ENCODE results near the gene STARD4.

STARD4 gene

DNA sequence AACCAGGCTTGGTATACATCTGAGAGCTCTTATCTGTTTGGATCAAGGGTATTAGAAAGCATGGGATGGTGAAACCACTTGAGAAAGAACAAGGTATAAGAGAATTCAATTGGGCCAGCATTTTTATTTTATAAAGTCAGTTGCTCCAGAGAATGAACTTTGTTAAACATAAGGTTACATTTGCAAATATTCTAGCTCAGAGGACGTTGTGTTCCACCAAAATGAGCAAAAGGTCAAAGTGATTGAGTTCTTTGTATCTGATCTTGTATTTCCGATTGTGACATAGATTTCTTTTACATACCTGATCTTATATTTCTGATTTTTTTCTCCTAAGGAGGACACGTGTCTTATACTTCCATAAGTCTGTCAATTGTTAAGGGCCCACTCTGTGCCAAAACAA is 8.6 kb upstream of the STARD4 start:
- DNase-seq (ENCODE audit: low read depth), result no peak

DNA sequence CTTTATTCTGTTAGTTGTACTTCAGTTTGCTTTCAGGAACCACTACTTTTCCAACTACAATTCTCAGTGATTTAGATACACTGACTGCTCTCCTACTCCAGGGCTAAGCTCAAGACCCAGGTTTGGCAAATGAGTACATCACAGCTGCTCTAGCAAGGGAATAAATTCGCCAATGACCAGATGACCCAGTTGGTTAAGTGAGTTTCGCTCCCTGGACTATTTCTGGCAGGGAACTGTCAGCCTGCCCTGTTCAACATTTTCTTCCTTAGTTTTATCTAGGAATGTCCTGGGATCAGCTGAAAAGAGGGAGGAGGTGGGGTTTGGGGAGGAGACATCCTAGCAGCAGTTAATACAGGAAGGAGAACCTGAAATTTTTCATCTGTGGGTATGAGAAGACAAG is 6.4 kb upstream of the STARD4 start:
- DNase-seq (ENCODE audit: low read depth), result no peak

DNA sequence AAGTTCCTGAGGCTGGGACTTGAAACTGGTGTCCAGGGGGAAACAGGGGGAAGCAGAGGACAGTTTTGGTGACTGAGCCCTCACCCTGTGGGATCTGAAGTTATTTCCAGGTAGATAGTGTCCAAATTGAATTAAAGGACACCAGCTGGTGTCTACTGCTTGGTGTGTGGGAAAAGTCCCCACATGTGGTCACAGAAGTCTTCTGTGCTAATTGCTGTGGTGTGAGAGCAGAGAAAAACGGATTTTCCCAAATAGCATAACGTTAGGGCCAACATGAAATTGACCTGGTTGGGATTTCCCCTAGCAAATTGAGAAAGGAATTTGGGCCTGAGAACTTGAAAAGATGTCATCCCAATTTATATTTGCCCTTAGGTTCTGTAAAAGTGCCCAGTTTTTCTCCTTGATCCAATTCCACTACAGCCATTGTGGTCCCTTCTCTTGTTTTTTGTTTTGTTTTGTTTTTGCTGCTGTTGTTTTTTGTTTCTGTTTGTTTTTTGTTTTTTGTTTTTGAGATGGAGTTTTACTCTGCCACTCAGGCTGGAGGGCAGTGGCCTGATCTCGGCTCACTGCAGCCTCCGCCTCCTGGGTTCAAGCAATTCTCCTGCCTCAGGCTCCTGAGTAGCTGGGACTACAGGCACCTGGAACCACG is 5.6 kb upstream of the STARD4 start:
- no peak for DNase-seq (ENCODE audit: low read depth)

DNA sequence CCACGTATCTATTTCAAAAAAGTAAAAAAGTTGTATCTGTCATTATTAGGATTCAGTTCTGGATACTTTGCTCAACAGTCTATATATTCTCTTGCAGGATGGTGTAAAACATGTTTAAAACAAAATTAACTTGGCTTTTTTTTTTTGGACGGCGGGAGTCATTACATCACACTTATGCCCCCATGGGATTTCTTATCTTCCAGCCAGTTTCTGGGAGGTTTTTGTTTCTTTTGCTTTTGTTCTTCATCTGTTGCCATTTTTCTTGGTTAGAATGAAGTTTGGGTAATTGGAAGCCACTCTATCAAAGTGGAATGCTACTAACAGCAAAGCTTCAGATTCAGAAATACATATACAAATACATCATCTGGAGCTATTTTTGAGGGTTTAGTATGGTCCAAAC is 1.8 kb upstream of the STARD4 start:
- DNase-seq (ENCODE audit: low read depth), result no peak

DNA sequence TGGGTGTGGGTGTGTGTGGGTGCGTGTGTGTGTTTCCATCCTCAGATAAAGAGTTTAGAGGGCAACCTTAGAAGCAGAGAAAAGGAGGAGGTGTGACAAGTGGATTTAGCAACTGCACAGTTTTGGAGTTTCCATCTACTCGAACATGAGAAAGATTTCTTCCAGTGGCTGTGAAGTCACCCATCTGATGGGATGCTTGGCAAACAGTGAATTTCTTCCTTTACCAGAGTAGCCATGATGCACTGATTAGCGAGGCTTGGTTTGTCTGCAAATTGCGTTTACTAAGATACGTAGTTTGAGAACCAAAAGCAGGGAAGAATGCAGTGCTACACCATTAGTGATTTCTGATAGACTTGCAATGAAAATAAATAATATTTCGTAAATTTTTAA is 791 bp upstream of the STARD4 start:
- no peak for DNase-seq (ENCODE audit: low read depth)

DNA sequence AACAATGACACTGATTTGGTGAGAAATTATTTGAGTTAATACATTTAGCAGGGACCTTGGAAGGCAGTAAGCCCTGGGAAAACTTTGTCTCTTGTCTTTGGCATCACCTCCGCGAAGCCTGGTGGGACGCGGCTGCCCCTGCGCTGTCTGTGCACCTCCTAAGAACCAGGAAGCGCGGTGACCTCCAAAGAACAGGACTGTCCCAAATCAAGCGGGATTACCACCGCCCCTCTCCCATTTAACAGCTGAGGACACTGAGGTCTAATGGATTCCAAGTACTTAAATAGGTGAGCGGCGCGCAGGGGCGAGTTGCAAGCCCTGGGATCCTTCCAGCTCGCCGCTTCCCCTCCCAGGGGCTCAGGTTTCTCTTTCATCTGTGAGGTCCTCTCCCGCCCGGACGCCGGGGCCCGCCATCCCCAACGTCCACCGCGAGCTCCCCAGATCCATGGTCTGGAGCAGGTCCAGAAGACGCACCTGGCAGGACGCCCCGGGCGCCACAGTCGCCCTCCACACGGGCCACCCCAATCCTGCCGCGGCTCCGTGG is 432 bp downstream of the STARD4 start:
- no peak for DNase-seq (ENCODE audit: low read depth)

DNA sequence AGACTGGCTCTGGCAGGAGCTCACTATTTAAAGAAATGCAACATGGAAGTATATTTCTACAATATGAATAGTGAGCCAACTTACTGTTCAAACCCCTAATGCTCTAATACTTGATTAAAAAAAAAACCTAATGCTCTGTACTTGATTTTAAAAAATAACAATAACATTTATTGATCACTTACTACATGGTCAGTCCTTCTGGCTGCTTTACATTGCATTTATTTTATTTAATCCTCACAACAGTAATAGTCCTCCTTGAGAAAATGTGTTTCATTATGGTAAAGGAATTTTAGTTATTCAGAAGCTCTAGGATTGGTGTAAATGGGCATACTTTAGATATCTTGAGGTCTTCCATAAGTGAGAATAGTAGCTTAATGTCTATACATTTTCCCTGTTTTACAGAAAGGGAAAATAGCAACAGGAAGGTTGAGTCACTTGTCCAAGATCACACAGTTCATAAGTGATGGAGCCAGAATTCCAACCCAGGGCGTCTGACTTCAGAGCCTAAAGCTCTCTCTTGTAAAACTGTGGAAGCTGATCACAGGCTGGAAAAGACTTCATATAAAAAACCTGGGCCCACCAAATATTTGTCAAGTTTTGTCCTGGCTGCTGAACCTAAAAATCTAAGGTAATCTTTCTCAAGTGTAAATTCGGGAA is 1.0 kb downstream of the STARD4 start:
- DNase-seq (ENCODE audit: low read depth), result no peak

DNA sequence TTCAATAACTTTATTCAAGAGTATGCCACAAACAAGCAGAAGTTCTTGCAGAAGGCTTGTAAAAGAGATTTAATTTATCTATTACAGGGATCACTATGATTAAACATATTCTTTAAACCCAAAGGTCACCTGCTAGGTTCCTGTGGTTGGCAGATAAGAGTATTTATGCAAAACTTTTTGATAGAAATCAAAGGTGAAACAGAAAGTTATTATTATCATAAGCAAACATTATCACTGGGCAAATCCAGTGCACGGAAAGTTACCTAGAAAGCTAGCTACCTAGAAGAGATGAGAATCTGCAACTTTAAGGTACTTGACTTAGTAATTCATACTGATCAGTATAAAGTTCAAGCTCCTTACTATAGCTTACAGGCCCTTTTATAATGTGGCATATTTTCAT is 3.2 kb downstream of the STARD4 start:
- no peak for DNase-seq (ENCODE audit: low read depth)

DNA sequence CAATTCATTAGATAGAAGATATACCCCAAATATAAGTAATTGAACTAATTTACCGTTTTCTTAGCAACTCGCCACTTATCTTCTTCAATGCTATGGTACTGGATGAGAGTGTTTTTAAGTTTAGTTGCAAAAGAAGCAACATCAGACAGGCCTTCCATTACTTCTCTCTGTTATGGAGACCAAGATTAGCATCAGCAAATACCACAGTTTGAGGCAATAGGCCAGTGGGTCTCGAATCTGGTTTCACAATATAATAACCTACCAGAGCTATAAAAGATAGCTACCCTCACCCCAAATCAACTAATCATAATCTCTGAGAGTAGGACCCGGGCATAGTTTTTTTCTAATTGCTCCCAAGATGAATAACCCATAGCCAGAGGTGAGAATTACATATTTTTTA is 5.1 kb downstream of the STARD4 start:
- DNase-seq (ENCODE audit: low read depth), result no peak

DNA sequence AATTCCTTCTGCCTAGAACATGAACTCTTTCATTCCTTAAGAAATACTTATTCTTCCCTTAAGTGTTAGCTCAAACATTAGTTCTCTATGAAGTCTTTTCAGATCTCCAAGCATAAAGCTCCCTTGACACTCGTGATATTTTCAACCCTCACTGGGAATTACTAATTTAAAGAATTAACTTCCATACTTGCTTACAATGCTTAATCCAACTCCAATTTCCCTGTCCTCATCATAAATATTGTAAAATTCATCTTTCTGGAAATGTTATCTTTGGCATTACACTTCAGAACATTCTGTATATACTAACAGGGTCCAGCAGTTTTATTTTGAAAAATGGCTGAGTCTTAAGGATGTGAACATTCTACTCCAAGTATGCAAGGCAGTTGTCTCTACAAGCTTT is 7.2 kb downstream of the STARD4 start:
- no peak for DNase-seq (ENCODE audit: low read depth)

DNA sequence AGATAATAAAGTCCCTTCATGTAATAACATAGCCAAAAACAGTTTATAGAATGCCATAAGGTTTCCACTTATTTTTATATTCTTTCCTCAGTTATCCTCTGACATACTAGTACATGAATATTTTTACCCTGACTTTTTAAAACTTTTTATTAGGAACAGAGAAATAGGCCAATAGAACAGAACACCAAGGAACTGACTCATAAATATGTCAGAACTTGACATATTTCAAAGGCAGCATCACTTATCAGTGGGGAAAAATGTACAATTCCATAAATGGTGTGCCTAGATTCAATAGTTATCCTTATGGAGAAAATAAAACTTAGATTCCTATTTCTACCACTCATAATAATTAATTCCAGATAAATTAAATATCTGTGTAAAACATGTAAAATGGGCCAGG is 9.4 kb downstream of the STARD4 start:
- no peak for DNase-seq (ENCODE audit: low read depth)

DNA sequence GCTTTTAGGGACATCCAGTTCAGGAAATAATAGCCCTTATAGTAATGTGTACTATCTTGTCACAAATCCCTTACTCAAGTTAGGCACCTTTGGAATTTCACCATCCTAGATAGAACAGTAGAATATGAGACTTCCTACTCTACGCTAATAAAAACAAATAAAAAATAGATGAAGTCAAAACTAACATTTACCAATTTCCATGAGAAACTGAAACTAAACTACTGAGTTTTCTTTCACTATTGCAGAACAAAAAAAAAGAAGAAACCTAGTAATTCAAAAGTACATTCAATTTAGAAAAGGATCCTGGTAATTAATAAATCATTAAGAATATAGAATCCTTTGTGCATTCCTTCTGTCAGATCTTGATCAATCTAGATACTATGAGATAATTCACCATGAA is 14.0 kb downstream of the STARD4 start:
- no peak for DNase-seq (ENCODE audit: low read depth)

DNA sequence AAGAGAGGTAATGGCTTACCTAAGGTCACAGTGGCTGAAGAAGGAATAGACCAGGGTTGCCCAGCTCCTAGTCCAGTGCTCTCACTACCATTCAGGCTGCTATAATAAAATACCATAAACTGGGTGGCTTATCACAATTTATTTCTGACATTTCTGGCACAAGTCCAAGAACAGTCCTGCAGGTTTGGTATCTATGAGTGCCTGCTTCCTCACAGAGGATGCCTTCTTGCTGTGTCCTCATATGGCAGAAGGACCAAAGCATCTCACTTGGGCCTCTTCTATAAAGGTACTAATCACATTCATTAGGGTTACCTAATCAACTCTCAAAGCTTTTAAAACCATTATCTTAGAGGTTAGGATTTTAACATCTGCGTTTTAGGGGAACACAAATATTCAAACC is 17.2 kb downstream of the STARD4 start:
- no peak for DNase-seq (ENCODE audit: low read depth)

DNA sequence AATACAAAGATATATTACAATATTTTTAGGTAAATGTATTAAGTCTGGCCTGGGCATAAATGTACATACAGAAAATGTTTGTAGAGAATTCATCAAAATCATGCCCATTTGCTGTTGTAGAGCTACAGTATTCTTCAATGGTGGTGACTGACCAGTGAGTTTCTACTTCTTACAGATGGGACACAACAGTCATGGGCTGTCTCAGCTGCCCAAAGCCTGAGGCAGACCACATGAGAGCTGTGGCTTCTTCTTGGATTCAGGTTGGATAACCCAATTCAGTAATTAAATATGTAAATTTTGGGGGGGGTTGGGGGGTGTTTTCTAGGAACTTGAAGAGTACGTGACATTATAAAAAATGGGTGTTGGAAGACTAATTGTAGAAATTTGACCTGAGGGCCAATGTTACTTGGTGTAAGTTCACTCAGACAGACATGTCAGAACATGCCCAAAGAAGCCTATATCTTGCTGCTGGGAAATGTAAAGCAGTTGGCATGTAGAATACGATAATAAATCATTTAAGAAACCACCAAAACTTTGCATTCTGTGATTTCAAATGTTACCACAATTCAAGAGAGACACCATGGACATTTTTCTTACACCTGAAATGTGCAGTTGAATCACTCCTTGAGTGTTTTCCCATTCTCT is 17.9 kb downstream of the STARD4 start:
- no peak for DNase-seq (ENCODE audit: low read depth)

DNA sequence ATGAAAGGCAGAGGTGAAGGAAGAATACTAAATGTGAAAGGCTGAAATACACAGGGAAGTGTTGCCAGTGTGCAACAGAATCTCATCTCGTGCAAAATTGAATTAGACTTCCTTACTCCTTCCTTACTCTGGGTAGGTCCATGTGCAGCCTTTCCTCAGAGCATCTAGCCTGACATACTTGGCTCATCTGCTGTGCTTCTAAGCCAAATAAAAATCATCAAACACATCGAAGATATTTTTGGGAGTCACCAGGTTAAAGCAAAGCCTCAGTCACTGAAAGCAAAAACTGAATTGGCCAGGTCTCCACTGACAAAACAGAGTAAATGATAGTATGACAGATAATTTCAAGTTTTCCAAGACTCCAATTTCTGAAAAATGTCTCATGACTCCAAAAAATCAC is 19.3 kb downstream of the STARD4 start:
- no peak for DNase-seq (ENCODE audit: low read depth)

DNA sequence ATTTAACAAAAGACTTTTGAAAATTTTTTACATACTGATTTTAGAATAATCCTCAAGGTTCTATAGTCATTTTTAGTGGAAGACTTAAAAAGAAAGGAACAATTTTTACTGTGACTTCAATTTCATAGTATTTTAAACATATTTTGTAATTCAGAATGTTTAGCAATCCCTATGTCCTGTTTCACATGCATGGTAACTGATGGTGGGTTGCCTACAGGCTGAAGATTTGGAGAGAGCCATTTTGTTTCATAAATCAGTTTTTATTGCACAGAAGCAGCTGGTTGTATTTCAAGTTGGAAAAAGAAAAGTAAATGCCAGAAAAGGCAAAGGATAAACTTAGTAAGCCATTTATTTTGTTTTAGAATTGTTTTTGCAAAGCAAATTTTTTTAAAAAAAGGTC is 24.0 kb downstream of the STARD4 start:
- no peak for DNase-seq (ENCODE audit: low read depth)

DNA sequence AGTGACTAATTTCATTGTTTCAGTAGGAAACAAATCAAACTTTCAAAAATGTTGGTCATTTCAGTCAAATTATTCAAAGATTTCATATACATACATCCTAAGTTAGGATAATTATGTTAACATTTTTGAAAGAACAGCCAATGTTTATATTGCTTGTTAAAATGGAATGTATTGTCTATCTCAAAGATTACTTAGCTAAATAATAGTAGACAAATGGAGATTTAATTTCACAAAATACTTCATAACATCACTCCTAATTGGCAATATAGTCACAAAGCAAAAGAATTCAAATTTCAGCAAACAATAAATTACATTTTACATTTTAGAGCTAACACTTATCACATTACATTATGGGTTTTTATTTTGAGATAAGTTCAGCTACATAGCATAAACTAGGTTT is 25.4 kb downstream of the STARD4 start:
- no peak for DNase-seq (ENCODE audit: low read depth)

DNA sequence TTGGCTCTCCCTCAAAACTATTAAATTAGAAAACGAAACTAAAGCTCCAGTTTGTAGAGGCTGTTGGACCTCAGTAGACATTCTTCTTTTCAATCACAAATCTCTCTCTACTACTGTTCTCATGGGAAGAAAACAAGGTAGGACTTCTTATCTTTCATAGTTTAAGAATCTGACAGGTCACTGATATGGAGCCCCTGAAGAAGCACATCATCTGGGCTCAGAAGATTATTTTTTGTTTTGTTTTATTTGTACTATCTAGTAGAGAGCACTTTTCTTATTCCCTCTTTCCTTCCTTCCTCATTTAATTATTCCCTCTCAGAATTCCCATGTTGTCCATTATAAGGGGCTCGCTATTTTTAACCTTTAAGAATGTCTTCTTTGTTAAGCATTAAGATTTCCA is 26.3 kb downstream of the STARD4 start:
- no peak for DNase-seq (ENCODE audit: low read depth)

DNA sequence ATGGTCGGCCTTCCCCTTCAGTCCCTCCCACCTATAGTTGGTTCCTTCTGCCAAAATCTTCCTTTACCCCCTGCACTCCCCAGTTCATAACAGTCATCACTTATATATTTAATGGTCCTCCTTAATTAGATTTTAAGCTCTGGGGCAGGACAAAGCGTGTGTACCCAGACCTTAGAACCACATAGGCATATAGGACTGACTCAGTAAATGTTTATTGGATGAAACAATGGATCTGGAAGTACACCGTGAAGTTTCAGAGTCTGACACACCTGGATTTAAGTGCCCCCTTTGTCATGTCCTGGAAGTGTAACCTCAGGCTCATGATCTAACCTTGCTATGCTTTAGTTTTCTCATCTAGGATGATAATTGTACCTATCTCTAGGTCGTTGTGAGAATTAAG is 32.0 kb downstream of the STARD4 start:
- no peak for DNase-seq (ENCODE audit: low read depth)

DNA sequence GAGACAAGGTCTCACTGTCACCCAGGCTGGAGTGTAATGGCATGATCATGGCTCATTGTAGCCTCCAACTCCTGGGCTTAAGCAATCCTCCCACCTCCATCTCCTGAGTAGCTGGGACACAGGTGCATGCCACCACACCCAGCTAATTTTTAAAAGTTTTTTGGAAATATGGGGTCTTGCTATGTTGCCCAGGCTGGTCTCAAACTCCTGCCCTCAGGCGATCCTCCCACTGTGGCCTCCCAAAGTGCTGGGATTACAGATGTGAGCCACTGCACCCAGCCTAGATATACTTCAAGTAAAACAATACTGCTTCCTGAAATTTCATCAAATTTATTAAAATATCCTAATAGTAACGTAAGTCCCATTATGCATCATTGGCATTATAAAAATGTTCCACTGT is 33.4 kb downstream of the STARD4 start:
- DNase-seq (ENCODE audit: low read depth), result no peak

DNA sequence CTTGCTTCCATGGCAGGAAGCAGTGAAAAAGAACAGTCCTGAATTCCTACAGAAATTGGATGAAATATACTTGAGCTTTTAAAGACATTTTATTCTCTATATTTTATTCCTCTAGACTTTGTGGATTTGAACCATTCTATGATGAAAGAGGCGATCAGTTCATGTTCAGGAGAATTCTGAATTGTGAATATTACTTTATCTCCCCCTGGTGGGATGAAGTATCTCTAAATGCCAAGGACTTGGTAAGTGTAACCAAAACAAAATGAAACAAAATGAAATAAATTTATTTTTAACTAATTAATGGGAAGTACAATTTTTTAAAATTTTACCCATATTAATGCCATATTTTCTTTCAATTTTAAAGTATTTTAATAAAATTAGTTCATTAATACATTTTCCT is 34.1 kb downstream of the STARD4 start:
- no peak for DNase-seq (ENCODE audit: low read depth)

DNA sequence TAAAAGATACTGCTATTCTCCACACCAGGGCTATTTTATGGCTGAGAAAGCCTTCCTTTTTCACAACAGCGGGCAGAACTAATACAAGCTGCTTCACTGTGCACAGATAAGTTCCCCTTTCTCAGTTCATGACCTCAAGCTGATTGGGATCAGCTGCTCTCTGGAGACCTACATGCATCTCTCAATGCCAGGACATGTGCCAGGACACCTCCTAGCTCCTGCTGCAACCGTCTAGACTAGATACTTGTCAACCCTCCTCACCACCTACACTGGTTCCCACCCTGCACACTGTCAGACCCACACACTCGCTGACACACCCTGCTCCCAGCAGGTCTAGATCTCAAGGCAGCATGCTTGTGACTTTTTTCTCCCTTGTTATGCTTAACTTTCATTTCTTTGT is 39.8 kb downstream of the STARD4 start:
- DNase-seq (ENCODE audit: low read depth), result no peak

DNA sequence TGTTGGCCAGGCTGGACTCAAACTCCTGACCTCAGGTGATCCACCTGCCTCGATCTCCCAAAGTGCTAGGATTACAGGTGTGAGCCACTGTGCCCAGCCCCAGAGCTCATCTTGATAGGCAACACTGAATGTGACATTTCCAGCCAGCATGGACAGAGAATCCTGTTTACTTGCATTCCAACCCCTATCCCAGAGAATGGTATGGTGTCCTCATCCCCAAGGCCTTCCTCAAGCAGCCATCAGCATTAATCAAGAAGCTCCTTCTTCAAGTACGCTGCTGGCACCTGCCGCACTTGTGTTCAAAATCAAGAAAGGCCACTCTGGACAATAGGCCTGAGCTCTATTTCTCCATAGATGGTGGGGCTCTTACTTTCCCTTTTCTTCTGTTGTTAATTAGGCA is 40.2 kb downstream of the STARD4 start:
- DNase-seq (ENCODE audit: low read depth), result no peak

DNA sequence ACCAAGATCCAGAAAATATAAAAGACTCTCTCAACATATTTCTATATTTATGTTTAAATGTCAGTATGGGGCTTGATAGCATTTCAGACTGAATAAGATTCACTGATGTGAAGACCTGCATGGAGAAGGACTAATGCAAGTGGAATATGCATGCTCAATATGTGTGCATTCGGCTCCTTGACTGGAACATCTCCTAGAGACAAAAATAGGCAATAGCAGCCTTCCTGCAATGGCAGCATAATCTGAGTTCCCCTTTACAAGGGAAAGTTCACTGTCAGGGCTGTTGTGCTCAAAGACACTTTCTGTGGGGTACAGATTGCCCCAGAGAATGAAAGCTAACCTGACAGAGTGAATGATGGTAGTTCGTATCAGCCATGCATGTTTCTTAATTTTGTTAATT is 42.4 kb downstream of the STARD4 start:
- DNase-seq (ENCODE audit: low read depth), result no peak

Measured in activated T-cell treated with anti-CD3 and anti-CD28 coated beads for 24 hours (primary cell).